Glomerular visceral epithelial cell (primary cell): ENCODE results near the gene SLC39A6.
A peak's percentile ranks its signal among the peaks of the same experiment; 100 is the strongest.
"Not testable (repeated sequence)": the region's sequence is repeated elsewhere in the genome, so short reads cannot be mapped to it uniquely, and the experiment has no call there.

ENCODE experiments used
- DNase-seq: peaks from one replicate; pipeline ENCODE4 v3.0.0-alpha.2; 2016; ENCODE audit errors: extremely low spot score

The SLC39A6 gene

DNA sequence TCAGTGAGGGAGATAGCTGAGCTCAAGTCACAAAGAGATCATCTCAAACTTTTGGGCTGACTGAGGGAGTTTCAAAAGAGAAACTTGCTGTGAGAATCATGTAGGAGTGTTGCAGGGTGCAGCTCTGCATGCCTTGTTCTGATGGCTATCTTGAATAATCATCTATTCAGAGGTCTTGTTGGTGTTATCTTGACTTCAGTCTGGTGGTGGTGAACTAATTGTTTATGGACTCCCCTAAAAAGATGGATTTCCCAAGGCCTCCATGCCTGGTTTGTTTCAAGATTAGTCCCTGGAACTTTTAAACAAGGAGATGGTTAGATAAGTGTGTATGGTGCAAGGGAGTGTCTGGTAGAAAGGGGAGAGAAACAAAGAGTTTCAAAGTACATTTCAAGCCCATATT is 29.8 kb downstream of the SLC39A6 start:
- no peak for DNase-seq

DNA sequence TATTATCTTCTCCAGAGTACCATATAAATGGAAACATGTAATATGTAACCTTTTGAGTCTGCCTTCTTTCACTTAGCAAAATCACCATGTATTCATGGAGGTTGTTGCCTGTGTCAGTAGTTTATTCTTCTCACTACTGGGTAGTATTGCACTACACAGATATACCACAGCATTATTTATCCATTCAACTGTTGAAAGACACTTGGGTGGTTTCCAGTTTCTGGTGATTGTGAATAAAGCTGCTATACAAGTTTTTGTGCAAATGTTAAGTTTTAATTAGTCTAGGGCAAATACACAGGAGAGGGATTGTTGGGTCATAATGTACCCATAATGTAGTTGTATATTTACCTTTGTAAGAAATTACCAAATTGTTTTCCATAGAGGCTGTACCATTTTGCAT is 32.2 kb downstream of the SLC39A6 start:
- DNase-seq, result no peak

DNA sequence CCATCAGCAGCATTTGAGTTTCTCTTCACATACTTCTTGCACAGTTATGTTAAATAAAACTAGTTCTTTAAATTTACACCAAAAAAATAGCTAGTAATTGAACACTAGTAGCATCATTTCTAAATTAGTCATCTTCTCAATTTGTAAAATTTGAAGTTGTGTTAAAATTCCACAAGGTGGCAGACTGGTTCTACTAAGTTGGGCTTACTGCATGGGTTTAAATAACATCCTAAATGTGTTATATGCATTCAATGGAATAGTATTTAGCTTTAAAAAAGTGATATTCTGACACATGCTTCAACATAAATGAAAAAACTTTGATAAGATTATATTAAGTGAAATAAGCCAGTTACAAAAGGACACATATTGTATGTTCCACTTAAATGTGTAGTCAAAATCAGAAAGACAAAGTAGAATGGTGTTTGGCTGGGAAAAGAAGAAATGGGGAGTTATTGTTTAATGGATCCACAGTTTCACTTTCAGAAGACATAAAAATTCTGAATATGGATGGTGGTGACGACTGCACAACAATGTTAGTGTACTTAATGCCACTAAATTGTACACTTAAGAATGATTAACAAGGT is 33.1 kb downstream of the SLC39A6 start:
- DNase-seq, result peak; percentile 65

DNA sequence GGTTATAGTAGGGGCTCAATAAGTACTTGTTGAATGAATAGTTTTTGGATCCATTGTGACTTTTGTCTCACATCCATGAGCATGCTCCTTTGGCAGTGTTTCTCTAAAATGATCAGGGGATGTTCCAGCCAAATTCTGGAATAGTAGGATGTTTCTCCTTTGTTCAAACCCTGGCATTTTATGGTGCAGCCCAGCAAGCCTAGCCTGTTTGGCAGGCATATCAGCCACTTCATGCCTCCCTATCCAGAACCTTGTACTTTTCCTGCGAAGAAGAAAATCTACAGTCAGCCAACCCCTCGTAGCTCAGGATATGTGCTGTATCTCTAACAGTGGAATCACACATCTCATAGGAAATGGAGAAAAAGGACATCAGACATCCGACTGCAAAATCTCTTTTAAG is 34.7 kb downstream of the SLC39A6 start:
- no peak for DNase-seq

DNA sequence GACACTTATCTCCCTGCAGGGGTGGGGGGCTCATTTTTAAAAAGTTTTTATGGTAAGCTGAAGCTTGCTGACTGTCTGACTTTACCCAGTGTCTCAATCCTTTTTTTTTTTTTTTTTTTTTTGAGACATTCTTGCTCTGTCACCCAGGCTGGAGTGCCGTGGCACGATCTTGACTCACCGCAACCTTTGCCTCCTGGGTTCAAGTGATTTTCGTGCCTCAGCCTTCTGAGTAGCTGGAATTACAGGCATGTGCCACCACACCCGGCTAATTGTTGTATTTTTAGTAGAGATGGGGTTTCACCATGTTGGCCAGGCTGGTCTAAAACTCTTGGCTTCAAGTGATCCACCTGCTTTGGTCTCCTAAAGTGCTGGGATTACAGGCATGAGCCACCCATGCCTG is 37.0 kb downstream of the SLC39A6 start:
- DNase-seq, result not testable (repeated sequence)

DNA sequence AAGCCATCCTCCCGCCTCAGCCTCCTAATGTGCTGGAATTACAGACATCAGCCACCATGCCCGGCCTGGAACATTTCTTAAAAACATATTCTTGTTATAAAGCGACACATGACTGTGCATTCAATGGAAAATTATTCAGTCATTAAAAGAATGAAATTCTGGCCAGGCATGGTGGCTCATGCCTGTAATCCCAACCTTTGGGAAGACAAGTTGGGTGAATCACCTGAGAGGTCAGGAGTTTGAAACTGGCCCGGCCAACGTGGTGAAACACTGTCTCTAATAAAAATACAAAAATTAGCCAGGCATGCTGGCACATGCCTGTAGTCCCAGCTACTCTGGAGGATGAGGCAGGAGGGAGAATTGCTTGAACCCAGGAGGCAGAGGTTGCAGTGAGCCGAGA is 40.1 kb downstream of the SLC39A6 start:
- no peak for DNase-seq

DNA sequence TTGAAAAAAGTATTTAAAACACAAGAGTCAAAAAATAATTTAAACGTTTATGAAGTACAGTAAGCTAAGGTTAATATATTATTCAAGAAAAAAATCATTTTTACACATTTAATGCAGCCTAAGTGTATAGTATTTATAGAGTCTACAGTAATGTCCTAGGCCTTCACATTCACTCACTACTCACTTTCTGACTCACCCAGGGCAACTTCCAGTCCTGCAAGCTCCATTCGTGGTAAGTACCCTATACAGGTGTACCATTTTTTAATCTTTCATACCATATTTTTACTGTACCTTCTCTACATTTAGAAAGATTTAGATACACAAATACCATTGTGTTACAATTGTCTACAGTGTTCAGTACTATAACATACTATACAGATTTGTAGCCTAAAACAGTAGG is 40.9 kb downstream of the SLC39A6 start:
- DNase-seq, result no peak

DNA sequence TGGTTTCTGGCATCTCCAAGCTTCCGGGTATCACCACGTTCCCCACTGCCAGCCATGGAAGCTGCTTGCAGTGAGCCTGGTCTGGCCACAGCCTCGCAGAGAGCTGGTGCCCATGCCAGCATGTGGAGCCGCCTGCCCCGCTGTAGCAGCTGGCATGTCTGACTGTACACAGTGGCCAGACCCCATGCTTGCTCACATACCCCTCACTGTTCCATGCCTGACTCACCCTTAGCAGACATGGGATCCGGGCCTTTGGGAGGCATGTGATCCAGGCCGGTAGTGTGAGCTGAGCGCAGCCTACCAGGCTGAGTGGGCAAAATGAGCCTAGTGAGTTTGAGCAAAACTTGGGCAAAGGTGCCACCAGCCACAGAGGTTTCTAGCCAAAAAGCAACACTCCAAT is 43.0 kb downstream of the SLC39A6 start:
- DNase-seq, result no peak

DNA sequence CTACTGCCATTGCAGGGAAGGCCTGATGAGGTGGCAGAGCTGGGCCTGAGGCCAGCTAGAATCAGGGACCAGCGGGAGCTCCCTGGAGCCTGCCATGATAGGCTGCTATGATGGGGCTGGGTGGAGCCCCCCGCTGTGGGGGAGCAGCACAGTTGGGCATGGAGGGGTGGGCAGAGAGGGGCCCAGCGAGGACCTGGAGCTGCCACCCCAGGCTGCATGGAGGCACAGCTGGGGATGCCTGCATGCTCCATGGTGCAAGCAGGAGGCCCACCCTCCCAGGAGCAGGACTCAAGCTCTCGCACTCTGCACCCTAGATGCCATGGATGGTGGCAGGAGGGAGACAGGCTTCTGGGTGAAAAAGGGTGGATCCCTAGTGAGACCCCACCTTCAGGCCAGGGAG is 43.9 kb downstream of the SLC39A6 start:
- no peak for DNase-seq

DNA sequence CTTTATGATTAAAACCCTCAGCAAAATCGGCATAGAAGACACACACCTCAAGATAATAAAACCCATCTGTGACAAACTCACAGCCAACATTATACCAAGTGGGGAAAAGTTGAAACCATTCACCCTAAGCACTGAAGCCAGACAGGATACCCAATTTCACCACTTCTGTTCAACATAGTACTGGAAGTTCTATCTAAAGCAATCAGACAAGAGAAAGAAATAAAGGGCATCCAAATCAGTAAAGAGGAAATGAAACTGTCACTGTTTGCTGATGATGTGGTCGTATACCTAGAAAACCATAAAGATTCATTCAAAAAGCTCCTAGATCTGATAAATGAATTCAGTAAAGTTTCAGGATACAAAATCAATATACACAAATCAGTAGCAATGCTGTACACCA is 45.4 kb downstream of the SLC39A6 start:
- DNase-seq, result no peak

DNA sequence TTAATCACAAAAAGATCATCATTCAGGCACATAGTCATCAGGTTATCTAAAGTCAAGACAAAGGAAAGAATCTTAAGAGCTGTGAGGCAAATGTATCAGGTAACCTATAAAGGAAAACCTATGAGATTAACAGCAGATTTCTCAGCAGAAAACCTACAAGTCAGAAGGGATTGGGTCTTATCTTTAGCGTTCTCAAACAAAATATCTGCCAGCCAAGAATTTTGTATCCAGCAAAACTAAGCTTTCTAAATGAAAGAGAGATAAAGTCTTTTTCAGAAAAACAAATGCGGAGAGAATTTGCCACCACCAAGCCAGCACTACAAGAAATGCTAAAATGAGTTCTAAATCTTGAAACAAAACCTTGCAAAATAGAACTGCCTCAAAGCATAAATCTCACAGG is 48.0 kb downstream of the SLC39A6 start:
- not testable (repeated sequence) for DNase-seq

DNA sequence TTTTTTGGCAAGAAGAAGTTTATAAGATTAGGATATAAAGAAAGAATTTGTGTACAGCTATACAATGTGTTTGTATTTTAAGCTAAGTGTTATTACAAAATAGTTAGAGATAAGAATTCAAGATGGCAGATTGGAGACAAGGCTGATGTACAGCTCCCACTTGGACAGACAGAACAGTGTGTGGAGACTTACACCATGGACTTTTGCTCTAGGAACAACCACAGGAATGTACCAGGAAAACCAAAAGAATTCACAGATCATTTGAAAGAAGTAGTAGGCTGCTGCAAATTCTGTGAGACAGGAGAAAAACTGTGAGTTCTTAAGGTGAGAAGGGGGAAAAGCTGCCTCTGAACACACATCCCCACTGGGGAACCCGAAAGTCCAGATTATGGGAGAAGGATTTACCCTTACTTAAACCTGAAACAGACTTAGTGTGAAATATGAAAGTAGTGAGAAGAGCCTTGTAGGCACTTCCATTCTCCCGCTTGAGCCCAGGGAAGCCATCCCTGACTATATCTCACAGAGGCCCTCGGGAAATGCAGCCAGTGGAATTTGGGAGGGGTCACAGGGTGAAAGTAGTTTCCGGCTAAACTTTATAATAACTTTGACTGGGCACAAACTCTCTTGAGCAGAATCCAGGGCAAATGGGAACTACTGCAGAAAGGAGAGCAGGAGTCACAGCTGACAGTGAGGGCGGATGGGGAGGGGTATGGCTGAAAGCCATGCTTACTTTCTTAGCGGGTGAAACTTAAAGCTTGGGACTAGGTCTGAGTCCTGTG is 50.2 kb downstream of the SLC39A6 start:
- DNase-seq, result peak; percentile 60

DNA sequence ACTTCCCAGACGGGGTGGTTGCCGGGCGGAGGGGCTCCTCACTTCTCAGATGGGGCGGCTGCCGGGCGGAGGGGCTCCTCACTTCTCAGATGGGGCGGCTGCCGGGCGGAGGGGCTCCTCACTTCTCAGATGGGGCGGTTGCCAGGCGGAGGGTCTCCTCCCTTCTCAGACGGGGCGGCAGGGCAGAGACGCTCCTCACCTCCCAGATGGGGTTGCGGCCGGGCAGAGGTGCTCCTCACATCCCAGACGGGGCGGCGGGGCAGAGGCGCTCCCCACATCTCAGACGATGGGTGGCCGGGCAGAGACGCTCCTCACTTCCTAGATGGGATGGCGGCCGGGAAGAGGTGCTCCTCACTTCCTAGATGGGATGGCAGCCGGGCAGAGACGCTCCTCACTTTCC is 51.4 kb downstream of the SLC39A6 start:
- DNase-seq, result not testable (repeated sequence)

DNA sequence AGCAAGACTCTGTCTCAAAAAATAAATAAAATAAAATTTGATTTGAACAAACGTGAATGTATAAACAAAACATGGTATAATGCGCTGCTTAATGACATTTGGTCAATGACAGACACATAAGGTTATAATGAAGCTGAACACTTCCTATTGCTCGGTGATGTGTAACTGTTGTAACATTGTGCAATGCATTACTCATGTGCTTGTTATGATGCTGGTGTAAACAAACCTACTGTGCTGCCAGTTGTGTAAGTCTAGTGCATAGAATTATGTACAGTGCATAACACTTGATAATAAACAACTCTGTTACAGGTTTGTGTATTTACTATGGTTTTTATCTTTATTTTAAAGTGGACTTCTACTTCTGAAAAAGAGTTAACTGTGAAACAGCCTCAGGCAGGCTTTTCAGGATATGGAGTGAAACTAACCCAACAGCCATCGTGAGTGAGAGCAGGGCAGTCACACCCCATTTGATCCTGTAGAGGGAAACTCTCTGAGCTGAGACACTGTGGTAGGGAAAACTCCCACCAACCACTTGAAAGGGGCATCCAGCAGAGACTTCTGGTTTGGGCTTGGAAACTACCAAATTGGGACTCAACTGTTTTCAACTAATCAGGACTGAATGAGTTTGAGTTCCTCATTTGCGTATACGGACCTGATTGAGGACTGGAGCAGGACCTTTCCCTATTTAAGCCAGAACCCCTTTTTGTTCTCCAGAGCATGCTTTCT is 53.1 kb downstream of the SLC39A6 start:
- DNase-seq, result peak; percentile 16

DNA sequence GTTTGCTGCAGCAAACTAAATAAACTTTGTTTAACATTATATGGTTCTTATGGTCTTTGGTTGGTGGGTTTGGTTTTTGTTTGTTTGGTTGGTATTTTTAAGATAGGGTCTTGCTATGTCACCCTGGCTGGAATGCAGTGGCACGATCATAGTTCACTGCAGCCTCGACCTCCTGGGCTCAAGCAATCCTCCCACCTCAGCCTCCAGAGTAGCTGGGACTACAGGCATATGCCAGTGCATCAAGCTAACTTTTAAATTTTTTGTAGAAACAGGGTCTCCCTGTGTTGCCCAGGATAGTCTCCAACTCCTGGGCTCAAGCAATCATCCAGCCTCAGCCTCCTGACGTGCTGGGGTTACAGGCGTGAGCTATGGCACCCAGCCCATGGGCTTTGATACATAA is 54.7 kb downstream of the SLC39A6 start:
- no peak for DNase-seq

DNA sequence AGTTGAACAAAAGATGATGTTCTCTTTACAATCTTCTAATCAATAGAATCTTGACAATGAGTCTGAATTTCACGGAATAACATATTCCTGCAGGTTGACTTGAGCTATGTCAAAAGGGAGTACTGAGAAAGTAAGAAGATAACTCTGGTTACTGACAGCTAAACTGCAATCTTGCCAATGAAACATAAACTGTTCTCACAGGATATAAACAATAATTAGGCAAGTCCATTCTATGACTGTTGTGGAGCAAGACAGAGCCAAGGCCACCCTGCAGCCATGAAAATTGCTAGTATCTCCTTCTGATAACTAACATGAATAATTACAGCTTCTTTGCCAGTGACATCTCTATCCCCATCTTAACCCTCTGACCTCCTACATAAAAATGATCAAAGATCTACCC is 55.5 kb downstream of the SLC39A6 start:
- no peak for DNase-seq

DNA sequence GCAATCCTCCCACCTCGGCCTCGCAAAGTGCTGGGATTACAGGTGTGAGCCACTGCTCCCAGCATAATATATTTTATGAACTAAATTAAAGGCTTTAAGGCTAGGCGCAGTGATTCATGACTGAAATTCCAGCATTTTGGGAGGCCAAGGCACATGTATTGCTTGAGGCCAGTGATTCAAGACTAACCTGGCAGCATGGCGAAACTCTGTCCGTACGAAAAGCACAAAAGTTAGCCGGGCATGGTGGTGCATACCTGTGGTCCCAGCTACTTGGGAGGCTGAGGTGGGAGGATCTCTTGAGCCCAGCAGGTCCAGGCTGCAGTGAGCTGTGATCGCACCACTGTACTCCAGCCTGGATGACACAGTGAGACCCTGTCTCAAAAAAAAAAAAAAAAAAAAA is 56.7 kb downstream of the SLC39A6 start:
- not testable (repeated sequence) for DNase-seq

DNA sequence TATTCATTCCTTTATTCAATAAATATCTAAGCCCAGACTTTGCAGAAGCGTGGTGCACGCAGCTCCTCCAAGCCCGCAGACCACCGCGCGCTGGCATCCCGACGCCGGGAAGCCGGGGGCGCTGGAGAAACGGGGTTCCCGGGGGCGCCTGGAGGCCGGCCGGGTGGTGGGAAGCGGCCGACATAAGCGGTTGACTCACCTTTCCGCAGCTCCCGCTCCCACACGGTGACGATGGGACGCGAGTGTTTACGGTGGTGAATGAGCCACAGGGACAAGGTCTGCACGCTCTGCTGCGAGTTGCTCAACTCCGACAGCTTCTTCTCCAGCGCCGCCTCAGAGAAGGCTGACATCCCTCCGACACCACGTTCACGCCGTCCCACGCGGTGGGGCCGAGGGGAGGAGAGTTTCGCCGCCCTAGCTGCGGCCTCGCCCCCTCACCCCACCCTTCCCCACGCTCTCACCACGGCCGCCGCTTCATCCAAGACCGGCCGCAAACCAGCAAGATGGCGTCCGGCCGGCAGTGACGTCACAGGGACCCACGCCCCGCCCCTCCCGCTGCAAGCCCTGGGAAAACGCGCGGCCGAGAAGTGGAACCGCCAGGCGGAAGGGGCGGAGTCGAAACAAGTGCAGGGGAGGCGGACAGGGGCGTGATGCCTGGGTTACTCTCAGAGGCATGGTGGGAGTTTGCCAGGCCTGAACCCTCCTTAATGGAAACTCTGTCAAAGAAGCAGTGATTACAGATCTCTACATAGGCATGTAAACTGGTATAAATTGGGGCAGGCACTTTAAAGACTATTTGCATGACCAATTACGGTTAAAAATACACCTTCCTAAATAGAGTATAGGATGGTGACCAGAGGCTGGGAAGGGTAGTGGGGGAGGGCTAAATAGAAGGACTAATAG is 61.8 kb downstream of the SLC39A6 start, which contains the start of gene RPRD1A:
RPRD1A (minus strand) TSS at position 505 of the 903 bp plus-strand sequence; CDS start at position 350, 155 bp downstream.
- DNase-seq, result peak; percentile 96

DNA sequence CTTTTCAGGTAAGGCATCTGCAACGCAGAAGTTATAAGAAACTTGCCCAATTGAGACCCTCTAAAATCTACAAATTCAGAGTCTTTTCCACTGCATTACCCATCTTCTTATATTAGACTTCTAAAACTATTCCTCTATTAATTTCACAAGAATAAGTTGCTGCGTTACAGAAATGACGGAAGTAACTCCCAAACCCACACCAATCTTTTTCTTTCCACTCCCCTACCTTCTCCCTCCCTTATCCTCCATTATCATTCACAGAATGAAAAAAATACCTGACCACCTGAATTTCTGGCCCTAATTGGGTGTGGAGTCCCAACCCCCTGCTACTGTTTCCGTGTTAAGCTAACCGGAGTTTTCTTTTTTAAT is 62.5 kb downstream of the SLC39A6 start:
- DNase-seq, result peak; percentile 4

DNA sequence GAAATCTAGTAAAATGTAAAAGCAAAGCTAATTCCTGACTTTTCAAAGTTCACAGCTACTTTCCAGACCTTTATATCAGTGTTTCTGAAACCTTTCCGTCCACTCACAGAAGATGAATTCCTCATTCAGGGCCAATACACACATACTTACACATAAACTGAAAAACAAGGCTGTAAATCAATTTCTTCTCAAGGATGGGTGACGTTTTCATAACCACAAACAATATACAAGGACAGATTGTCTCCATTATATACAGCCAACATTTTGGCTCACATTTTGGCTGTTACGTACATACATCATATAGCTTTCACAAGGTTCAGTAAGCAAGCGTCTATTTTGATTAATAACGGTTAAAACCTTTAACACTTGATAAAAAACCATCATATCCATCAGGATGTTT is 63.1 kb downstream of the SLC39A6 start:
- no peak for DNase-seq

DNA sequence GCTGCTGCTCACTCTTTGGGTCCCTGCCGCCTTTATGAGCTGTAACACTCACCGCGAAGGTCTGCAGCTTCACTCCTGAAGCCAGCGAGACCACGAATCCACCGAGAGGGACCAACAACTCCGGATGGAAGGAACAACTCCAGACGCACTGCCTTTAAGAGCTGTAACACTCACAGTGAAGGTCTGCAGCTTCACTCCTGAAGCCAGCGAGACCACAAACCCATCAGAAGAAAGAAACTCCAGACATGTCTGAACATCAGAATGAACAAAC is 64.4 kb downstream of the SLC39A6 start:
- not testable (repeated sequence) for DNase-seq
